HG02884 (cell line): ENCODE data around the gene RAB4B.
"Not testable (repeated sequence)": the region's sequence is repeated elsewhere in the genome, so short reads cannot be mapped to it uniquely, and the experiment has no call there.

Experiments used
- ATAC-seq: cut with Tn5 transposase; IDR thresholded peaks from one replicate; pipeline ENCODE4 v1.9.1; 2021; ENCODE audit warnings: mild to moderate bottlenecking, moderate library complexity; ENCODE audit not compliant: unreplicated experiment

RAB4B gene

GRCh38 chr19:40776932-40777644 is 959 bp upstream of the RAB4B start:
- ATAC-seq: peak; percentile 55

DNA sequence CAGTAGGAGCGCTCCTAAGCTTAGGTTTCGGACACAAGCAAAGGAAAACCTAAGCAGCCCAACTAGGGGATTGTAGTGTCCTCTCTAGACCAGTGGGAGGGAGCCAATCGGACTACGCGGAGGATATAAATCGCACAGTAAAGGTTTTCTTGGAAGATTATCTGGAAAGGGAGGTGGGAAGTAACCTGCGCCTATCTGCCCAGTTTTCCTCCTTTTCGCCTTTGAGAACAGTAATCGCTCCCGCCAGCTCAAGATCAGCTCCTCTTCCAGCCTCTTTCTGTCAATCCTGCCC is 456 bp upstream of the RAB4B start:
- ATAC-seq: no peak

GRCh38 chr19:40778706-40779284 is 748 bp downstream of the RAB4B start:
- ATAC-seq: no peak

DNA sequence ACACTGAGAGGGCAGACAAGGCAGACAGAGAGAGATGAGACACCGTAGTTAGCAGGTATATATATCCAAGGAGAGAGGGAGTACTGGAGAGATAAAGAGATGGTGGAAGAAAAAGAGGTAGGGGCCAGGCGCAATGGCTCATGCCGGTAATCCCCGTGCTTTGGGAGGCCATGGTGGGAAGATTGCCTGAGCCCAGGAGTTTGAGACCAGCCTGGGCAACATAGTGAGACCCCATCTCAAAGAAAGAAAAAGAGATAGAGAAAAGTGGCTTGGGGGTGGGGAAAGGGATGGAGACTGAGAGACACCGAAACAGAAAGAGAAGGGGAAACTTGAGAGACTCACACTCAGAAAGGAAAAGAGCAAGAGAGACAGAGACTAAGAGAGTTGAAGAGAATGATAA is 2.5 kb downstream of the RAB4B start:
- no peak for ATAC-seq

GRCh38 chr19:40781140-40781539 is 3.1 kb downstream of the RAB4B start:
- no peak for ATAC-seq

- ATAC-seq: no peak
These were observed 5.7 kb downstream of the RAB4B start for GRCh38 chr19:40783711-40784110.

DNA sequence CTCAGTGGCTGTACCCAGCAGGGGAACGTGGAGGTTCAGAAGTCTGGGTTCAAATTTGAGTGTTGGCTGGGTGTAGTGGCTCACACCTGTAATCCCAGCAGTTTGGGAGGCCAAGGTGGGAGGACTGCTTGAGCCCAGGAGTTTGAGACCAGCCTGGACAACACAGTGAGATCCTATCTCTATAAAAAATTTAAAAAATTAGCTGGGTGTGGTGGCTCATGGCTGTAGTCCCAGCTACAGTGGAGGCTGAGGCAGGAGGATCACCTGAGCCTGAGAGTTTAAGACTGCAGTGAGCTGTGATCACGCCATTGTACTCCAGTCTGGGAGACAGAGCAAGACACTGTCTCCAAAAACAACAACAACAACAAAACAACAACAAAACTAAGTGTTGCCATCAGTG is 6.1 kb downstream of the RAB4B start:
- ATAC-seq: not testable (repeated sequence)

GRCh38 chr19:40785526-40785925 is 7.5 kb downstream of the RAB4B start:
- no peak for ATAC-seq

GRCh38 chr19:40786060-40787037 is 8.3 kb downstream of the RAB4B start:
- ATAC-seq: no peak

DNA sequence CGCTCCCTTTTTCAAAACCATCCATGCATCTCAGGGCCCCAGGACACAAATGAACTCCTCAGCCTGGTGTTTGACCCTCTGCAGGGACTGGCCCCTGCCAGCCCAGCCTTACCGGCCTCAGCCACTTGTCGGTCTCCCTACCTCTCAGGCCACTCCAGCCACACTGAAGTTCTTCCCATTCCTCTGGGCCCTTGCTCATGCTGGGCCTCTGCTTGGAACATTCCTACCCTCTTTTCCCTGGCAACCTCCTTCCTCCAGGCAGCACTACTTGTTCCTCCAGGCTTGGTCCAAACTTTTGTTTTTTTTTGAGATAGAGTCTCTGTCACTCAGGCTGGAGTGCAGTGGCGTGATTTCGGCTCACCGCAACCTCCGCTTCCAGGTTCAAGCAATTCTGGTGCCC is 13.3 kb downstream of the RAB4B start:
- no peak for ATAC-seq

DNA sequence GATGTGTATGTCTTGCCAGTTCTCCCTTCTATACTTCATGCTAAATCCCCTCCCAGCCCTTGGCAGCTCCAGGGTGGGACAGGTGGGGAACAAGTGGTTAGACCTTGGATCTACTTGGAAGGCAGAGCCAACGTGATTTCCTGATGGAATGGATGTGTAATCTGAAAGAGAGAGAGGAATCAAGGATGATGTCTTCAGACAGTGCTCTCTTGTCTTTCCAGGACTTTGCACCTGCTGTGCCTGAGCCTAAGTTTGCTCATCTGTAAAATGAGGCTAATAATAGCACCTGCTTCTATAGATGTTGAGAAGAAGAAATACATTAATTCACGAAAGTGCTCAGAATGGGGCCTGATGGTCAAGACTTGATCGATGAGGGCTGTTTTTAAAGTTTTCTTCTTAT is 13.9 kb downstream of the RAB4B start:
- no peak for ATAC-seq

DNA sequence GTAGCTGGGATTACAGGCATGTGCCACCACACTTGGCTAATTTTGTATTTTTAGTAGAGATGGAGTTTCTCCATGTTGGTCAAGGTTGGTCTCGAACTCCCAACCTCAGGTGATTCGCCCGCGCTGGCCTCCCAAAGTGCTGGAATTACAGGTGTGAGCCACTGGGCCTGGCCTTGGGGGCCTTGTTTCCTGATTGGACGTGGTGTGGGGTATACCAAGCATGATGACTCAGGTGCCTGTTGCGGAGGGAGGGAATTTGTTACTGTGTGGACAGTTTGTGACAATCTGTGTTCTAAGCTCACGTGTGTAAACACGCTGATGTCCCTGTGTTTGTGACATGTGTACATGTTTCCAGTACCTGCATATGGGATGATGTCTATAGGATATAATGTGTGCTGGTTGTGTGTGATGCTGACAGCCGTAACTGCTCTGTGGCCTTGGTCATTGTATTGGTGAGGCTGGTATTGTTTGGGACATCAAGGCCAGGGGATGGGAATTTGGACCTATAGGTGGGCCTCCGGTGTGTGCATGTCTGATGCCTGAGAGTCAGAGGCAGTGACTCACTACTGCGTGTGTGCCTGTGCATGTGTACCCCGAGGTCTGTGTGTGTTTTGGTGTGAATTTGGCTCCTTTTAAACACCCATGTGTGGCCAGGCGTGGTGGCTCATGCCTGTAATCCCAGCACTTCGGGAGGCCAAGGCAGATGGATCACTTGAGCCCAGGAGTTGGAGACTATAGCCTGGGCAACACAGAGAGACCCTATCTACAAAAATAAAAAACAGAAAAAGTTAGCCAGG is 19.3 kb downstream of the RAB4B start:
- ATAC-seq: no peak

GRCh38 chr19:40797963-40798682 is 20.1 kb downstream of the RAB4B start:
- ATAC-seq: no peak

- peak; percentile 66 for ATAC-seq
These were observed 20.9 kb downstream of the RAB4B start, which contains the start of gene EGLN2 for GRCh38 chr19:40798683-40799557. EGLN2 (plus strand) TSS chr19:40799191; CDS start chr19:40800573, 1,382 bp downstream.

DNA sequence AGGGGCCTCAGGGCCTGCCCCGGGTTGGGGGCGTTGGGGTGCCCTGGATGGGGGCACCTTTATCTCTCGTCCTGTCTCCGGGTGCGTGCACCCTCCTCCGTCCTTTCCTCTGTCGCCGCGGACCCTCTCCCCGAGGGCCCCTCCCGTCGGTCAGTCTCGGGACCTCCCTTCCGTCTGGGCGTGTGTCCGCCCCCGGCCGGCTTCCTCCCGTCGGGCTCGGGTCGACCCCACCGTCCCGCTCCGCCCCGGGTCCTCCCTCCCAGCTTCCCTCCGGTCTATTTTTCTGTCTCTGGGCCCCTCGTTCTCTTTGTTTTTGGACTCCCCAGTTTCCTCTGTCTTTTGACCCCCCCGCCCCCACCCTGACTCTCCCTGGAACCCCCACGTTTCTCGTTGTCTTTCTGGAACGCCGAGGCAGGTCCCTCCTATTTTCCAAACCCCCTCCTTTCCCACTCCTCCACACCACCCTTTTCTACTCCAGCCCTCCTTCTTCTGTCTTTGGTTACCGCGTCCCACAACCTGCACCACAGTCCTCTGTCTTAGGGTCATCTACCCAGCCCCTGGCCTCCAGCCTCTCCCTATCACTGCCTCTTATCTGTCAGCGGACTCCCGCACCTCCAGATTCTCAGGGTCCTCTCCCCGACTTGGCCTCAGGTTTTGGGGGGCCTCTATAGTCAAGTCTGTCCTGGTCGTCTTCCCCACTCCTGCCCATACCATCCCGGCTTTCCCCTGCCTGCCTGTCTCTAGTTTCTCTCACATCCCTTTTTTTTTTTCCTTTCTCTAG is 21.7 kb downstream of the RAB4B start:
- no peak for ATAC-seq

GRCh38 chr19:40800339-40800996 is 22.4 kb downstream of the RAB4B start:
- no peak for ATAC-seq

DNA sequence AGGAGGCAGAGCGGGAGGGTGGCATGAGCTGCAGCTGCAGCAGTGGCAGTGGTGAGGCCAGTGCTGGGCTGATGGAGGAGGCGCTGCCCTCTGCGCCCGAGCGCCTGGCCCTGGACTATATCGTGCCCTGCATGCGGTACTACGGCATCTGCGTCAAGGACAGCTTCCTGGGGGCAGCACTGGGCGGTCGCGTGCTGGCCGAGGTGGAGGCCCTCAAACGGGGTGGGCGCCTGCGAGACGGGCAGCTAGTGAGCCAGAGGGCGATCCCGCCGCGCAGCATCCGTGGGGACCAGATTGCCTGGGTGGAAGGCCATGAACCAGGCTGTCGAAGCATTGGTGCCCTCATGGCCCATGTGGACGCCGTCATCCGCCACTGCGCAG is 22.9 kb downstream of the RAB4B start:
- ATAC-seq: no peak
